H1 (cell line): ENCODE results near the gene ANKRD6. TPM values are rescaled to one million over a fixed set of nuclear protein-coding genes. Genes with fewer than 3 reads are reported as not detected.

ENCODE experiments used
- CTCF ChIA-PET: fragments of 300-600 bp; sonication (Branson Sonifier 250); formaldehyde crosslinking; loops from one replicate; lab custom pipeline; 2021; ENCODE audit not compliant: partially characterized antibody; lab: Charles Lee
- POLR2A ChIA-PET: fragments of 300-600 bp; sonication (Branson Sonifier 250); formaldehyde crosslinking; loops from one replicate; lab custom pipeline; 2021; ENCODE audit warnings: inconsistent platforms; ENCODE audit not compliant: partially characterized antibody; lab: Charles Lee
- DNase-seq, 2 experiments: peaks; one replicate each; pipeline versions ENCODE4 v3.0.0 to v3.0.0-alpha.2; 2010 to 2022; ENCODE audit warnings: low spot score in 2 of 2, low read depth in 1 of 2, mixed read lengths in 1 of 2
- FAIRE-seq: peaks from 2 replicates; lab custom pipeline; 2011; peaks lifted over from hg19 to GRCh38; lab: Jason Lieb, UNC
- H2AFZ ChIP-seq: 2 replicates; pipeline ENCODE4 v1.8.1; 2012; ENCODE audit warnings: low read length, inconsistent platforms
- H2AK5ac ChIP-seq: 2 replicates; pipeline ENCODE4 v1.6.1; 2013; ENCODE audit warnings: low read depth, low read length
- H2BK120ac ChIP-seq: replicated peaks from 2 replicates; pipeline ENCODE3; 2013; ENCODE audit warnings: low read depth, low read length, inconsistent platforms
- H2BK12ac ChIP-seq: 2 replicates; pipeline ENCODE4 v1.6.1; 2013; ENCODE audit warnings: low read depth, low read length
- H2BK15ac ChIP-seq: 2 replicates; pipeline ENCODE4 v1.6.1; 2013; ENCODE audit warnings: low read length
- H2BK20ac ChIP-seq: 2 replicates; pipeline ENCODE4 v1.6.1; 2013; ENCODE audit warnings: low read length
- H2BK5ac ChIP-seq: 2 replicates; pipeline ENCODE4 v1.6.1; 2013; ENCODE audit warnings: low read depth, low read length
- H3K14ac ChIP-seq: 2 replicates; pipeline ENCODE4 v1.6.1; 2013; ENCODE audit warnings: inconsistent platforms; ENCODE audit not compliant: insufficient read length
- H3K18ac ChIP-seq: 2 replicates; pipeline ENCODE4 v1.6.1; 2013; ENCODE audit warnings: low read length; ENCODE audit errors: extremely low read depth
- H3K23ac ChIP-seq: 2 replicates; pipeline ENCODE4 v1.6.1; 2013; ENCODE audit warnings: inconsistent platforms; ENCODE audit not compliant: insufficient read length
- H3K23me2 ChIP-seq: 2 replicates; pipeline ENCODE4 v1.6.1; 2013; ENCODE audit warnings: low read depth, low read length
- H3K27ac ChIP-seq: 2 replicates; pipeline ENCODE4 v1.6.1; 2011; ENCODE audit warnings: low read depth, low read length, inconsistent platforms
- H3K27me3 ChIP-seq, 4 experiments: replicated peaks in 1 of 4; 1 replicate in 1 of 4; 2 replicates in 3 of 4; pipeline versions ENCODE4 v1.6.1 to v1.8.1; 2011 to 2013; ENCODE audit warnings: low read length in 3 of 4, mild to moderate bottlenecking in 3 of 4, inconsistent platforms in 2 of 4, mixed read lengths in 2 of 4, moderate library complexity in 1 of 4; ENCODE audit not compliant: control insufficient read depth in 3 of 4, insufficient read depth in 3 of 4; ENCODE audit errors: extremely low read depth in 1 of 4
- H3K36me3 ChIP-seq, 4 experiments: 2 replicates each; pipeline versions ENCODE4 v1.6.1 to v1.8.1; 2011 to 2013; ENCODE audit warnings: mild to moderate bottlenecking in 4 of 4, low read length in 3 of 4, moderate library complexity in 2 of 4, control low read depth in 1 of 4, inconsistent platforms in 1 of 4; ENCODE audit not compliant: insufficient read depth in 4 of 4, control insufficient read depth in 2 of 4
- H3K4ac ChIP-seq: replicated peaks from 2 replicates; pipeline ENCODE3; 2013; ENCODE audit warnings: low read length, low read depth, mixed read lengths, inconsistent platforms; ENCODE audit not compliant: insufficient read length
- H3K4me1 ChIP-seq, 4 experiments: replicated peaks in 1 of 4; 1 replicate in 1 of 4; 2 replicates in 3 of 4; pipeline versions ENCODE4 v1.6.1 to v1.8.1; 2011 to 2013; ENCODE audit warnings: low read length in 3 of 4, inconsistent platforms in 2 of 4, mixed read lengths in 1 of 4; ENCODE audit not compliant: insufficient read depth in 4 of 4, control insufficient read depth in 3 of 4
- H3K4me2 ChIP-seq, 2 experiments: 2 replicates each; pipeline versions ENCODE4 v1.6.1 to v1.8.1; 2011 to 2013; ENCODE audit warnings: low read depth in 2 of 2, low read length in 2 of 2, control low read depth in 1 of 2, inconsistent platforms in 1 of 2, mild to moderate bottlenecking in 1 of 2; ENCODE audit not compliant: insufficient read depth in 1 of 2
- H3K4me3 ChIP-seq, 4 experiments: fragments of 200-600, 300-600 bp in 1 of 4; sonication (generic), shearing (Covaris generic), sonication (Bioruptor Twin) in 1 of 4; 2 replicates each; pipeline versions ENCODE4 v1.5.1 to v1.8.1; 2011 to 2016; ENCODE audit warnings: low read length in 4 of 4, low read depth in 3 of 4, control low read depth in 2 of 4, inconsistent platforms in 2 of 4, mild to moderate bottlenecking in 2 of 4, mixed read lengths in 1 of 4, moderate library complexity in 1 of 4; ENCODE audit not compliant: insufficient read depth in 2 of 4; ENCODE audit errors: extremely low read depth in 1 of 4
- H3K56ac ChIP-seq: replicated peaks from 2 replicates; pipeline ENCODE3; 2013; ENCODE audit warnings: low read depth, mild to moderate bottlenecking, mixed read lengths, low read length, inconsistent platforms; ENCODE audit not compliant: insufficient read length
- H3K79me1 ChIP-seq: 2 replicates; pipeline ENCODE4 v1.6.1; 2013; ENCODE audit warnings: low read depth, low read length, control low read depth
- H3K79me2 ChIP-seq, 2 experiments: 2 replicates each; pipeline versions ENCODE4 v1.6.1 to v1.8.1; 2012 to 2013; ENCODE audit warnings: low read length in 2 of 2, mild to moderate bottlenecking in 2 of 2, inconsistent platforms in 1 of 2; ENCODE audit not compliant: insufficient read depth in 2 of 2, control insufficient read depth in 1 of 2
- H3K9ac ChIP-seq, 4 experiments: replicated peaks in 1 of 4; 1 replicate in 1 of 4; 2 replicates in 3 of 4; pipeline versions ENCODE4 v1.6.1 to v1.8.1; 2011 to 2013; ENCODE audit warnings: low read depth in 3 of 4, low read length in 3 of 4, control low read depth in 2 of 4, mild to moderate bottlenecking in 2 of 4, moderate library complexity in 2 of 4, inconsistent platforms in 1 of 4; ENCODE audit errors: extremely low read depth in 1 of 4
- H3K9me3 ChIP-seq, 2 experiments: 2 replicates each; pipeline versions ENCODE4 v1.6.1 to v1.8.1; 2012 to 2013; ENCODE audit warnings: mild to moderate bottlenecking in 2 of 2, moderate library complexity in 2 of 2, control low read depth in 1 of 2, inconsistent platforms in 1 of 2, low read depth in 1 of 2, low read length in 1 of 2, mixed read lengths in 1 of 2; ENCODE audit not compliant: insufficient read depth in 2 of 2
- H4K20me1 ChIP-seq, 2 experiments: replicated peaks in 1 of 2; 2 replicates each; pipeline versions ENCODE3 to v1.8.1; 2011 to 2013; ENCODE audit warnings: inconsistent platforms in 2 of 2, low read length in 2 of 2, mild to moderate bottlenecking in 1 of 2; ENCODE audit not compliant: insufficient read depth in 2 of 2, control insufficient read depth in 1 of 2
- H4K5ac ChIP-seq: 2 replicates; pipeline ENCODE4 v1.6.1; 2013; ENCODE audit warnings: low read length, low read depth, mixed read lengths, inconsistent platforms; ENCODE audit not compliant: insufficient read length
- H4K8ac ChIP-seq: 2 replicates; pipeline ENCODE4 v1.8.0; 2013; ENCODE audit warnings: mild to moderate bottlenecking, moderate library complexity, low read length, inconsistent platforms; ENCODE audit not compliant: insufficient read depth; ENCODE audit errors: extremely low read depth
- H4K91ac ChIP-seq: replicated peaks from 2 replicates; pipeline ENCODE3; 2013; ENCODE audit warnings: low read length, mixed read lengths, inconsistent platforms; ENCODE audit not compliant: insufficient read length
- BACH1 ChIP-seq: IDR thresholded peaks from 2 replicates; pipeline ENCODE4 v1.6.1; 2012; ENCODE audit warnings: low read length, improper control_type of control experiment
- CBX5 ChIP-seq: fragments of 300-800, 300-1000 bp; sonication (generic); IDR thresholded peaks from 2 replicates; pipeline ENCODE4 v1.7.1; 2016; ENCODE audit warnings: antibody characterized with exemption, low read length, low read depth
- CEBPB ChIP-seq: IDR thresholded peaks from 2 replicates; pipeline ENCODE4 v1.6.1; 2012; ENCODE audit warnings: low read depth, low read length
- EP300 ChIP-seq, 2 experiments: IDR thresholded peaks; 1 replicate in 1 of 2; 2 replicates in 1 of 2; pipeline ENCODE4 v1.6.1; 2011 to 2012; ENCODE audit warnings: low read depth in 2 of 2, low read length in 2 of 2, mild to moderate bottlenecking in 2 of 2, borderline replicate concordance in 1 of 2, inconsistent platforms in 1 of 2, moderate library complexity in 1 of 2
- GABPA ChIP-seq: IDR thresholded peaks from 2 replicates; pipeline ENCODE4 v1.6.1; 2011; ENCODE audit warnings: mild to moderate bottlenecking, low read length, moderate library complexity, borderline replicate concordance; ENCODE audit not compliant: insufficient read depth
- NANOG ChIP-seq: IDR thresholded peaks from 2 replicates; pipeline ENCODE4 v1.6.1; 2011; ENCODE audit warnings: low read length, low read depth, mild to moderate bottlenecking, inconsistent platforms; ENCODE audit not compliant: insufficient read depth, poor library complexity, severe bottlenecking
- NRF1 ChIP-seq: IDR thresholded peaks from 2 replicates; pipeline ENCODE4 v1.6.1; 2011; ENCODE audit warnings: mild to moderate bottlenecking, low read depth, low read length, improper control_type of control experiment
- RFX5 ChIP-seq: IDR thresholded peaks from 2 replicates; pipeline ENCODE4 v1.6.1; 2011; ENCODE audit warnings: low read depth, low read length, improper control_type of control experiment, borderline replicate concordance
- RXRA ChIP-seq: IDR thresholded peaks from 2 replicates; pipeline ENCODE4 v1.6.1; 2011; ENCODE audit warnings: low read depth, mild to moderate bottlenecking, low read length, moderate library complexity; ENCODE audit not compliant: insufficient read depth
- SIX5 ChIP-seq: IDR thresholded peaks from 2 replicates; pipeline ENCODE4 v1.6.1; 2011; ENCODE audit warnings: mild to moderate bottlenecking, low read depth, low read length
- TBP ChIP-seq: IDR thresholded peaks from 2 replicates; pipeline ENCODE4 v1.6.1; 2011; ENCODE audit warnings: low read depth, low read length, improper control_type of control experiment
- WGBS, 2 experiments: shearing (Covaris generic) in 1 of 2; methylation state at CpG; one replicate each; pipeline versions ENCODE4 v1.1.6 to v1.1.7; 2013 to 2015; ENCODE audit warnings: low lambda C conversion rate in 2 of 2, mixed read lengths in 2 of 2, inconsistent platforms in 1 of 2, low coverage in 1 of 2, missing lambda C conversion rate in 1 of 2; ENCODE audit not compliant: insufficient replicate concordance in 2 of 2, insufficient coverage in 1 of 2, insufficient read length in 1 of 2; ENCODE audit errors: extremely low coverage in 1 of 2, missing lambda C conversion rate in 1 of 2; 5-methylcytosine and 5-hydroxymethylcytosine counted together
- polyA plus RNA-seq, 7 experiments: library from polyadenylated mRNA; depleted of rRNA in 3 of 7; stranded (reverse) in 5 of 7; unstranded in 2 of 7; fragments of >200 nt in 5 of 7; fragments of 200-250 nt in 2 of 7; gene quantifications; 1 replicate in 5 of 7; 2 replicates in 1 of 7; 4 replicates in 1 of 7; pipeline versions ENCODE4 v1.2.1 to v1.2.3, GENCODE V29; 2011 to 2013; ENCODE audit warnings: missing spikeins in 2 of 7, mixed read lengths in 2 of 7
- total RNA-seq: library from RNA; stranded (reverse); fragmentation: NEBNext Ultra II Directional; extraction: Animal tissue kit (Norgen Biotek cat#: 25700); gene quantifications from 2 replicates; pipeline ENCODE4 v1.2.1, GENCODE V29; 2021
- TF ChIP-seq, protein P1 (sequence below): IDR thresholded peaks from 2 replicates; pipeline ENCODE4 v1.6.1; 2011; ENCODE audit warnings: low read length, improper control_type of control experiment

ANKRD6 gene
- total and polyA plus RNA-seq, 2 of the 8 experiments (the other 6 are each of a cell fraction or from before 2014, with no cell fraction given): 5.9 to 12.8 TPM

- H3K4ac ChIP-seq: no peak overlapping the region
- H3K4me2 ChIP-seq: no peak overlapping the region
- H3K27me3 ChIP-seq: no peaks in the 10 kb centered on the region
- H4K91ac ChIP-seq: peak overlapping the region; percentile 37
- 81% methylated on average over 6 of the region's 6 CpGs; no CpG with 5 or more reads in 1 of the 2 experiments for WGBS, 2 experiments
- 0 out of 4 replicates have a peak, but pooled peaks cover 0 to 4% of the 10 kb centered on the region in 2 experiments for H3K79me2 ChIP-seq
- no peak overlapping the region for H4K8ac ChIP-seq
- no peak overlapping the region for H3K27ac ChIP-seq
- no peak overlapping the region for H3K23ac ChIP-seq
- FAIRE-seq (no peak), DNase-seq (no peak)
- no peaks in the 10 kb centered on the region for H4K20me1 ChIP-seq
- no peaks in the 10 kb centered on the region for H3K9me3 ChIP-seq
- CTCF ChIA-PET: interaction anchor here (2.2 kb wide), 1 partner anchor 10 kb away, joined by 6 read pairs; no protein-coding TSS in a partner anchor
- H3K4me1 ChIP-seq: peaks cover 4 to 11% (median 6%) of the 10 kb centered on the region in 4 experiments; a peak in 5 of 7 replicates
- peak overlapping the region; percentile 75 for H2BK120ac ChIP-seq
- H3K18ac ChIP-seq: no peak overlapping the region
- H2BK12ac ChIP-seq: no peak overlapping the region
- no peak overlapping the region for H3K4me3 ChIP-seq
- no peaks in the 10 kb centered on the region for H3K79me1 ChIP-seq
- H3K56ac ChIP-seq: no peak overlapping the region
- H3K23me2 ChIP-seq: no peaks in the 10 kb centered on the region
- H2AFZ ChIP-seq: no peak overlapping the region
- H4K5ac ChIP-seq: no peak overlapping the region
- no peak overlapping the region for H3K9ac ChIP-seq
- H2BK5ac ChIP-seq: peak overlapping the region; percentile 69; the same call in 1 of the 2 replicates
- POLR2A ChIA-PET: interaction anchor here (1.4 kb wide), 2 partner anchors 10 to 21 kb away, joined by 5 to 9 read pairs; no protein-coding TSS in a partner anchor
- peaks cover 37 to 80% (median 57%) of the 10 kb centered on the region in 4 experiments for H3K36me3 ChIP-seq
- H2BK15ac ChIP-seq: no peak overlapping the region
- H2BK20ac ChIP-seq: peak overlapping the region; percentile 51
- H3K14ac ChIP-seq: no peak overlapping the region
- no peak overlapping the region for H2AK5ac ChIP-seq
- no peak for TF ChIP-seq CBX5
- no peak for TF ChIP-seq RFX5
- no peak for TF ChIP-seq TBP
- TF ChIP-seq NRF1: no peak
- TF ChIP-seq, protein P1, sequence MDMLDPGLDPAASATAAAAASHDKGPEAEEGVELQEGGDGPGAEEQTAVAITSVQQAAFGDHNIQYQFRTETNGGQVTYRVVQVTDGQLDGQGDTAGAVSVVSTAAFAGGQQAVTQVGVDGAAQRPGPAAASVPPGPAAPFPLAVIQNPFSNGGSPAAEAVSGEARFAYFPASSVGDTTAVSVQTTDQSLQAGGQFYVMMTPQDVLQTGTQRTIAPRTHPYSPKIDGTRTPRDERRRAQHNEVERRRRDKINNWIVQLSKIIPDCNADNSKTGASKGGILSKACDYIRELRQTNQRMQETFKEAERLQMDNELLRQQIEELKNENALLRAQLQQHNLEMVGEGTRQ: no peak
- TF ChIP-seq GABPA: no peak
- no peak for TF ChIP-seq EP300 (IDR thresholded peaks at IDR 0.05; ENCODE audit: borderline replicate concordance in 1 of 2, low read depth in 2 of 2, low read length in 2 of 2)
- no peak for TF ChIP-seq RXRA
- TF ChIP-seq SIX5: no peak
- TF ChIP-seq CEBPB: no peak
- no peak for TF ChIP-seq NANOG
- TF ChIP-seq BACH1: no peak
Measured at GRCh38 chr6:89669002-89669401, 236.1 kb downstream of the ANKRD6 start.
